HG03097 (cell line): Measurements from ENCODE around the gene BBLN.
A peak's percentile ranks its signal among the peaks of the same experiment; 100 is the strongest.
"Not testable (repeated sequence)": the region's sequence is repeated elsewhere in the genome, so short reads cannot be mapped to it uniquely, and the experiment has no call there.

ENCODE experiments used
- ATAC-seq: cut with Tn5 transposase; IDR thresholded peaks from one replicate; pipeline ENCODE4 v1.9.1; 2021; ENCODE audit not compliant: unreplicated experiment, low FRiP score

The BBLN gene

DNA sequence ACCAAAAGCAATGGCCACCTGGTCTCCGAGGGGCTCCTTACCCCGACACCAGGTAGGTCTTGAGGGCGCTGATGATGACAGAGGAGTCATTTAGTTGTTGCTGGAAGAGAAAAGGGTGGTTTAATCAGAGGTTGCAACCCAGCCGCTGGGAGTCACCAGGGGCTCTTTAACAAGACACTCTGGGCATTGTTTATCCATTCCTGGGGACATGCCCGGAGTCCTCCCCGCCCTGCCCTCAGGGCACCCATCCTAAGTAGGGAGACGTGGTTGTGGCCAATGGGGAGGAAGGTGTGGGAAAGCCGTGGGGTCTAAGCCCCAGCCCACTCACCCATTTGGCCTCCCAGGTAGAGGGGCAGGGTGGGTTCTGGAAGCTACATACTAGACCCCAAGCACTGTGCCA lies 35.6 kb upstream of the BBLN start:
- no peak for ATAC-seq

- ATAC-seq, result no peak
Measured at GRCh38 chr9:128124873-128125579, 35.0 kb upstream of the BBLN start.

DNA sequence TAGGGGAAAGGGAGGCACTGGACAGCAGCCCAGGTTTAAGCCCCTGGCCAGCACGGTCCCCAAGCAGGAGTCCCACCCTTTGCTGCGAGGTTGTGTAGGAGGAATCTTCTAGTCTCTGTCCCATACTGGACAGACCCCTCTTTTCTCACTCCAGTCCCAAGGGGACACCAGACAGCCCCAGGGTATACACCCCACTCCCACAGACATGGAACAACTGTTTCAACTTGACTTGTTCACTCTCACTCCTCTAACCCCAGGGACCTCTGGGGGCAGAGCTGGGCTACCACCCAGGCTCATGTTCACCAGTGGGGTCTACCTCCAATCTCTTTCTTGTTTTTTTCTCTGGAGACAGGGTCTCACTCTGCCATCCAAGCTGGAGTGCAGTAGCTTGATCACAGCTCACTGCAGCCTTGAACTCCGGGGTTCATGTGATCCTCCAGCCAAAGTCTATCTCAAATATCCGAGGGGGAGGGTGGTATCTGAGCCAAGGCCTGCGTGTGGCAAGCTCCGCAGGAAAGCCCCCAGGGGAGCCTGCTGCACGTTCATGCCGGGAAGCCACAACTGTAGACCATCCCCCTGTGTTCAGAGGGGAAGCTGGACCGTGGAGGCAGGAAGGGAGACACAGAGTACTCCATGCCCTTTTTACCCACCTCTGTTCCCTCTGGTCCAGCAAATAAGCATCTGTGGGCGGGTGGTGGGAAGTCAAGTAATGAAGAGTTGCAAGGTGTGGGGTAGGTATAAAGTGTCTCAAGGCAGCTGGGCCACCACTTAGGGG lies 34.3 kb upstream of the BBLN start:
- ATAC-seq, result no peak

DNA sequence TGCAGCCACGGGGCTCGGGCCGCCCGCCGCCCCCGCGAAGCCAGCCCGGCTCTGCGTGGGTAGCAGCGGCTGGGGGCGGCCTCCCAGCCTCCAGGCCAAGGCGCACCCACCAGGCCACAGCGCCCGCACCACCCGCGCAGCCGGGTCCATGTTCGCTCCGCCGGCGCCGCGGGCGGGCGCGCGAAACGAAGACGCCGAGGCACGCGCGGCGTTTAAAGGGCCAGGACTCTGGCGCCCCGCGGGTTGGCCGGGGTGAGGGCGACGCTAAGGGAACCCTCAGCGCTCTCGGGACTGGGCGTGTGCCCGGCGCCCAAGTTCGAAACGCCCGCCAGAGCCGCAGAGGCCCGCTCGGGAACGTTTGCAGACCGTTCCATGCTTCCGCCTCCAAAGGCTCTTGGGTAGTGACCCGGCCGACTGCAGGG lies 32.5 kb upstream of the BBLN start, which contains the start of gene PTGES2:
Gene PTGES2, minus strand, starts transcription at position 162 of the 422 bp plus-strand sequence. Its CDS starts 12 bp downstream, at position 150.
- ATAC-seq, result peak; percentile 45

- ATAC-seq, result peak; percentile 55
Measured at GRCh38 chr9:128127990-128128835, 31.9 kb upstream of the BBLN start.

- no peak for ATAC-seq
Measured at GRCh38 chr9:128128836-128129590, 31.1 kb upstream of the BBLN start.

DNA sequence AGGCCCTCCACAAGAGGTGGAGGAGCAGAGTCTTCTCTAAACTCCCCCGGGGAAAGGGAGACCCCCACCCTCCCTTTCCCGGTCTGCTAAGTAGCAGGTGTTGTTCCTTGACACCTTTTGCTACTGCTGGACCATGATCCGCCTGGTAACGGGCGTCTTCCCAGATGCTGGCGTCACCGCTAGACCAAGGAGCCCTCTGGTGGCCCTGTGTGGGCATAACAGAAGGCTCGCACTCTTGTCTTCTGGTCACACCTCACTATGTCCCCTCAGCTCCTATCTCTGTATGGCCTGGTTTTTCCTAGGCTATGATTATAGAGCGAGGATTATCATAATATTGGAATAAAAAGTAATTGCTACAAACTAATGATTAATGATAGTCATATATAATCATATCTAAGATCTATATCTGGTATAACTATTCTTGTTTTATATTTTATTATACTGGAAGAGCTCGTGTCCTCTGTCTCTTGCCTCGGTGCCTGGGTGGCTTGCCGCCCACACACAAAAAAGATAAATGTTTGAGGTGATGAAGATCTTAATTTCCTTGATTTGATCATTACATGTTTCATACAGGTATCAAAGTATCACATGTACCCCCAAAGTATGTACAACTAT lies 30.0 kb upstream of the BBLN start:
- not testable (repeated sequence) for ATAC-seq

GRCh38 chr9:128130651-128131050 lies 29.4 kb upstream of the BBLN start:
- not testable (repeated sequence) for ATAC-seq

GRCh38 chr9:128131346-128131745 lies 28.7 kb upstream of the BBLN start:
- ATAC-seq, result not testable (repeated sequence)

DNA sequence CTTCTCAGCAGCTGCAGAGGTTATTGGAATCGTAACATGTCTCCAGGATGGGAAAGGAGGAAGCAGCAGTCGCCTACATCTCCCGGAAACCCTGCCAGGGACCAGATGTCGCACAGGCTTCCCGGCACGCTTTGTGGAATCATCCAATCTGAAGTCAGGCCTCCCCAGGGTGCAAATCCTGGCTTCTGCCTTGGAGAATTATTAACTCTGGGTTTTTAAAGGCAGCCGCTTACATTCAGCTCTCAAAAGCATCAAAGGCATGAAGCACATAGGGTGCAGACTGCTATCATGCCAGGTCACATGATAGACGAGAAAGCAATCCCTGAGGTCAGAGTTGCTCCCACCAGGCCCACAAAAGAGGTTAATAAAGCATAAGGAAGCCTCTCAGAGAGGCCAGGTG lies 27.9 kb upstream of the BBLN start:
- not testable (repeated sequence) for ATAC-seq

- not testable (repeated sequence) for ATAC-seq
Measured at GRCh38 chr9:128135561-128135960, 24.5 kb upstream of the BBLN start.

DNA sequence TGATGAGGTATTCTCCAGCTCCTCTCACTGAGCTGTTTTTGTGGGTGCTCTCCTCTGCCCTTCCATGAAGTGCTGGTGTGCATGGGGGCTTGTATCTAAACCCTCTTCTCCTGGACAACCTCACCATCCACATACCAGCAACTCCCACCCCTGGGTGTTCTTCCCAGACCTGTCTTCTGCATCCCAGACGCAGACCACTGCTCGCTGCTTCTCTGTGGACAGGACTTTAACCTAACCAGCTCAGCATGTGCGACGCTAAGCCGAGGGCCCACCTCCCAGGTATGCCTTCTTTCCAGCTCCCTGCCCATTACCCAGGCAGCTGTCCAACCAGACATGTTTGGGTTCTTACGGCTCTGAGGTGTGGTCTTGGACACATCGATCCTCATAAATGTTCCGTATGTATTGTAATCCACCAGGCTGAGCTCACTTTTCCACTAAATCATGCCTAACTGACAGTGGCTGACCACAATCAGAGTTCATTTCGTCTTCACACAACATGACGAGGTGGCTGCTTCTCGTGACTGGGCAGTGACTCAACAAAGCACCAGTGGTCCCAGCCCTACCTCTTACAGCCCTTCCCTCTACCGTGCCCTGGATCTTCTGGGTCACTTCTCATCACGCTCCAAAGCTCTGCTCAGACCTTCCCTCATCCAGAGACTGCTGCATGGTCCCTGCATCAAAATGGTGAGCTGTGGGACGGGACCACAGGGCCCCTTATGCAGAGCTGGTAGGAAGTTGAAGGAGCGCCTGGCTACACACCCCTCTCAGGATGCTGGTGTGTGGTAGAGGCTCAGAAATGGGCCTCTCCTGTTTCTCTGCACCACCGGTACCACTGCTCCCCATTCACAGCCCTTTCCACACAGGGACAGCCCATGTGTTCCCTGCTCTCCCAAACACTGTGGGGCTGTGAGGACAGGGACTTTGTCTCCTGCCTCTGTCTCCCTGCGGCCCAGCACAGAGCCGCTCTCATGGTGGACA lies 23.0 kb upstream of the BBLN start:
- no peak for ATAC-seq

DNA sequence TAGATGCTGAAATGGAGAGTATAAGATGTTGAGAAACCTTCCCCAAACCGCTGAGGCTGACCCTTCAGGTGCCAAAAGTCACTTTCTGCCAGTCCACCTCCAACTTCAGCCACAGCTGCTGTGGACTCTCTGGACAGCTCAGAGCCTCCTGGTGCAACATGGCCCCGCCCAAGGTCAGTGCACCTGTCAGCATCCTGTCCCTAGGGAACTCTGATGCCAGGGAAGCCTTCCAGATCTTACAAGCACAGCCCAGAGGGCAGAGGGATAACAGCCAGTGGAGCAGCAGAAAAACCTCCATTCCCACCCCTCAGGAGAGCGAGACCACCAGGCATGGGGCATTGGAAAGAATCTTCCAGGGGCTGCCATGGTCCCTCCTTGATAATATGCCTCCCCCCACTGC lies 22.1 kb upstream of the BBLN start:
- ATAC-seq, result no peak

DNA sequence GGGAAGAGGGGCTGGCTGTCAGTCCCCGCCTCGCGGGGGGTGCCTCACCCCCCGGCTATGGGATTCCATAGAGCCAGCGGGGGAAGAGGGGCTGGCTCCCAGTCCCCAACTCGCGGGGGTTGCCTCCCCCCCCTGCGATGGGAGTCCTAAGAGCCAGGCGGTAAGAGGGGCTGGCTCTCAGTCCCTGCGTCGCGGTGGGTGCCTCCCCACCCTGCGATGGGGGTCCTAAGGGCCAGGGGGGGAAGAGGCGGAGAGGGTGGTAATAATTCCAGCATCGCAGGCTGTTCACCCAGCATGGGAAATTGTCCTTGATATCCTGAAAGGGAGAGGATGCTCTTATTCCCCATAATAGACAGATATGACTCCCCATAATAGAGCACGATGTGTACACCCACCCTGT lies 20.4 kb upstream of the BBLN start:
- no peak for ATAC-seq

DNA sequence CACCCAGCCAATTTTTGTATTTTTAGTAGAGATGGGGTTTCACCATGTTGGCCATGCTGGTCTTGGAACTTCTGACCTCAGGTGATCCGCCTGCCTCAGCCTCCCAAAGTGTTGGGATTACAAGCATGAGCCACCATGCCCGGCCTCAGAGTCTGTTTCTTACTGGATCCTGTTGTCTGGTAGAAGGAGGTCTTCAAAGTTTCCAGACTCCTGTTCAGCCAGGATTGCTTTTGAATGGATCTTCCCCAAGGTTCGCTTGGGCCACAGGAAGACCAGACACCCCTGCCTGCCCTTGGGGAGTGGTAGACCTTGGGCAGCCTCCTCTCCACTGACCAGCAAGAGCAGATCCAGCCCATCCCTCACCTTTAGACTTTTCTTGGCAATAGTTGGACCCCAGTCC lies 18.5 kb upstream of the BBLN start:
- no peak for ATAC-seq

DNA sequence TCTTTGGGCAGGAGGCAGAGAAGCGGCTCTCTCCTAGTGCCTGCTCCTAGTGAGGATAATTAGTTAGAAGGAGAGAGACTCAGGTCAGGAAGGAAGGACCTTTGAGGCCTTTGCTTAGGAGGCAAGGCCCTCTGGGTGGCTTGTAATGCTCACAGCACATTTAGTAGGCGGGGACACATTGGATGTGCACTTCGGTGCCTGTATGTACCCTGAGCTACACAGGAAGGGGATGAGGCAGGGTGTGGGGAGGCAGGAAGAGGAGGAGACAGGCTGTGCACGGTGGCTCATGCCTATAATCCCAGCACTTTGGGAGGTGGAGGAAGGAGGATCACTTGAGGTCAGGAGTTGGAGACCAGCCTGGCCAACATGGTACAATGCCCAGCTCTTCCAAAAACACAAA lies 18.0 kb upstream of the BBLN start:
- no peak for ATAC-seq

DNA sequence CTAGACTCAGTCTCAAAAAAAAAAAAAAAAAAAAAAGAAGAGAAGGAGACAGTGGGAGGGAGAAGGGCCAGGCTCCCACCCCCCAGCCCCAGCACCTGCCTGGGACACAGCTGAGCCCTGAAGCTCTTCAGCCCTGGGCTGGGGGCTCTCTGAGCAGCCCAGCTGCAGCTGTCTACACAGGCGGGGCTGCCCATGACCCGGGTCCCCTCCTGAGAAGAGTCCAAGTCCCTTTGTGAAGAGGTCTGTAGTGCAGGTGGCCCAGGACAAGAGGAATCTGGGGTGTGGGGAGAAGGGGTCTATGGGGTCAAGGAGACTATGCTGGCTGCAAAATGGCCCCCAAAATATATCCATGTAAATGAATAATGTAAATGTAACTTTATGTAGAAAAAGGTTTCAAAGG lies 17.5 kb upstream of the BBLN start:
- no peak for ATAC-seq

- no peak for ATAC-seq
Measured at GRCh38 chr9:128143525-128144238, 16.4 kb upstream of the BBLN start.
